Heart right ventricle (tissue), 16 donors: ENCODE data around the gene EFCAB8. TPM values are rescaled to one million over a fixed set of nuclear protein-coding genes. Genes with fewer than 3 reads are reported as not detected.

Source experiments
- ATAC-seq, 8 donors: fragments of 200-7000 bp; cut with Tn5 transposase; one replicate each; pipeline ENCODE4 v1.9.1; 2020; ENCODE audit warnings: mild to moderate bottlenecking in 8 of 8, moderate library complexity in 8 of 8, moderate number of reproducible peaks in 1 of 8
- DNase-seq, 2 donors: peaks; one replicate each; pipeline ENCODE4 v3.0.0-alpha.2; 2020
- H3K27ac ChIP-seq, 10 donors: fragments of 200-600 bp; sonication (generic) in 2 of 10; one replicate each; pipeline versions ENCODE4 v1.5.0 to v1.8.0; 2020 to 2022; ENCODE audit warnings: mild to moderate bottlenecking in 3 of 10
- H3K27me3 ChIP-seq, 7 donors: fragments of 200-600 bp; one replicate each; pipeline ENCODE4 v1.8.0; 2021 to 2022; ENCODE audit warnings: mild to moderate bottlenecking in 2 of 7
- H3K36me3 ChIP-seq, 9 donors: fragments of 200-600 bp; sonication (generic) in 1 of 9; one replicate each; pipeline versions ENCODE4 v1.5.0 to v1.8.0; 2020 to 2022; ENCODE audit warnings: mild to moderate bottlenecking in 2 of 9
- H3K4me1 ChIP-seq, 9 donors: fragments of 200-600 bp; sonication (generic) in 1 of 9; one replicate each; pipeline versions ENCODE4 v1.5.0 to v1.8.0; 2020 to 2022; ENCODE audit warnings: mild to moderate bottlenecking in 4 of 9
- H3K4me3 ChIP-seq, 10 donors: fragments of 200-600 bp; sonication (generic) in 2 of 10; one replicate each; pipeline versions ENCODE4 v1.5.0 to v1.8.0; 2020 to 2022; ENCODE audit warnings: mild to moderate bottlenecking in 7 of 10, moderate library complexity in 2 of 10
- H3K9me3 ChIP-seq, 11 donors: fragments of 200-600 bp in 10 of 11; sonication (generic) in 2 of 11; one replicate each; pipeline versions ENCODE4 v1.5.0 to v1.8.0; 2013 to 2022; ENCODE audit warnings: mild to moderate bottlenecking in 2 of 11, control low read depth in 1 of 11, moderate library complexity in 1 of 11
- CTCF ChIP-seq, 9 donors: fragments of 200-600 bp; sonication (generic) in 2 of 9; IDR thresholded peaks; one replicate each; pipeline versions ENCODE4 v1.5.0 to v1.8.0; 2021 to 2022; ENCODE audit warnings: antibody characterized with exemption in 9 of 9, mild to moderate bottlenecking in 5 of 9, moderate library complexity in 1 of 9
- WGBS, 2 donors: extraction: QIAGEN DNeasy Blood & Tissue Kit; methylation state at CpG; one replicate each; pipeline ENCODE4 v1.1.7; 2013; ENCODE audit warnings: inconsistent platforms in 1 of 2; 5-methylcytosine and 5-hydroxymethylcytosine counted together
- intact Hi-C, 10 donors: fragments of 100-400 bp; cut with DNase I; formaldehyde crosslinking; loops; one replicate each; pipeline versions ENCODE4 v1.11.1 to v1.14.2; 2022
- polyA plus RNA-seq, 2 donors: library from polyadenylated mRNA; stranded (reverse); fragments of 200-250 nt; gene quantifications; one replicate each; pipeline ENCODE4 v1.2.3, GENCODE V29; 2013
- total RNA-seq, 10 donors: library from RNA; stranded (reverse); fragmentation: NEBNext Ultra II Directional in 3 of 10; extraction: Animal tissue kit (Norgen Biotek cat#: 25700) in 3 of 10; gene quantifications; one replicate each; pipeline versions ENCODE4 v1.2.1 to v1.2.4, GENCODE V29; 2021 to 2023
- donor health status: Arrhythmogenic right ventricular cardiomyopathy.
- donor health status: ischemic (EF 13 %, LVEDD 7.1; RV severe dilation, severe dysfunction).
- donor health status: healthy with polysubstance abuse.
- donor health status: DM: no; HTN: yes; CAD: no.
- donor health status: DM: no; HTN: no; CAD: no.
- donor health status: ischemic (EF 25% LVEDD 6.9; RV normal size, moderate dysfunction).
- donor health status: ischemic (EF 25% LVEDD 5.7; RV mildly dilated, moderate dysfunction).
- donor health status: healthy.
- donor health status: DM: yes; HTN: yes; CAD: no.
- donor health status: Ischemic cardiomyopathy.
- donor health status: ischemic (EF 35%, LVEDD 5.7; RV mildly dilated, moderate dysfunction).
- donor health status: nonischemic (EF 11% LVEDD 7.7; RV severe dilation, severe dysfunction).
- donor health status: DM: yes; HTN: yes; CAD: no.
- donor health status: PGD.
- donor health status: ischemic (EF 29% LVEDD 5.4; RV normal size, mild dysfunction).
- donor health status: nonischemic (EF 23%, LVEDD 6.1; RV moderate dilation, normal function).

Gene EFCAB8
- total and polyA plus RNA-seq, 12 donors, result 0.15 to 0.58 TPM; not detected in 10

- intact Hi-C loops, result no loop called here
- DNase-seq (no peak), ATAC-seq (peak in 5 of 8 donors; percentile 56 to 66 (median 65))
- Histone ChIP-seq H3K27ac (no peak overlapping the region), H3K4me1 (peaks cover 0 to 18% (median 7%) of the 10 kb centered on the region in 9 donors), H3K27me3 (no peaks in the 10 kb centered on the region), H3K9me3 (no peaks in the 10 kb centered on the region), H3K36me3 (peaks cover 0 to 100% (median 44%) of the 10 kb centered on the region in 9 donors), H3K4me3 (no peak overlapping the region)
- no peak for TF ChIP-seq CTCF (IDR thresholded peaks at IDR 0.05)
- 60 to 62% methylated on average over 2 of the region's 2 CpGs for WGBS, 2 donors
Measured at GRCh38 chr20:32841632-32842031, 17.1 kb upstream of the EFCAB8 start.

- intact Hi-C loops, result no loop called here
- H3K4me3 ChIP-seq, result no peak overlapping the region
- H3K27me3 ChIP-seq, result no peaks in the 10 kb centered on the region
- no peak overlapping the region for H3K27ac ChIP-seq
- H3K4me1 ChIP-seq, result peaks cover 0 to 18% (median 7%) of the 10 kb centered on the region in 9 donors
- WGBS, 2 donors, result 88 to 94% methylated on average over 8 of the region's 8 CpGs
- ATAC-seq, result no peak
- no peaks in the 10 kb centered on the region for H3K9me3 ChIP-seq
- H3K36me3 ChIP-seq, result peaks cover 0 to 100% (median 47%) of the 10 kb centered on the region in 9 donors
- no peak for DNase-seq
- no peak for TF ChIP-seq CTCF (IDR thresholded peaks at IDR 0.05)
Measured at GRCh38 chr20:32842688-32843524, 15.8 kb upstream of the EFCAB8 start.

- WGBS, 2 donors, result 89 to 90% methylated on average over 2 of the region's 2 CpGs
- H3K36me3 ChIP-seq, result peaks cover 0 to 100% (median 35%) of the 10 kb centered on the region in 9 donors
- intact Hi-C loops, result no loop called here
Measured at GRCh38 chr20:32845786-32846185, 12.9 kb upstream of the EFCAB8 start.

GRCh38 chr20:32846852-32847251, 11.9 kb upstream of the EFCAB8 start:
- DNase-seq, result no peak
- H3K27me3 ChIP-seq, result no peaks in the 10 kb centered on the region
- no peaks in the 10 kb centered on the region for H3K9me3 ChIP-seq
- H3K4me1 ChIP-seq, result peaks cover 0 to 11% (median 0%) of the 10 kb centered on the region in 9 donors
- intact Hi-C loops, result no loop called here
- 87 to 94% methylated on average over 5 of the region's 5 CpGs for WGBS, 2 donors
- H3K27ac ChIP-seq, result no peak overlapping the region
- H3K4me3 ChIP-seq, result no peak overlapping the region
- ATAC-seq, result no peak
- H3K36me3 ChIP-seq, result peaks cover 0 to 100% (median 33%) of the 10 kb centered on the region in 9 donors
- TF ChIP-seq CTCF (IDR thresholded peaks at IDR 0.05), result no peak

More at GRCh38 chr20:32845786-32846185, 12.9 kb upstream of the EFCAB8 start:
- Histone ChIP-seq H3K4me3 (no peak overlapping the region), H3K9me3 (no peaks in the 10 kb centered on the region), H3K27me3 (no peaks in the 10 kb centered on the region), H3K27ac (no peak overlapping the region), H3K4me1 (peaks cover 0 to 22% (median 5%) of the 10 kb centered on the region in 9 donors)
- ATAC-seq (no peak), DNase-seq (no peak)
- TF ChIP-seq CTCF (IDR thresholded peaks at IDR 0.05), result no peak
